ENCODE data around the gene CPED1. TPM values are rescaled to one million over a fixed set of nuclear protein-coding genes. Genes with fewer than 3 reads are reported as not detected.

The CPED1 gene
- total RNA-seq, 2 donors from 2014 or later: 77.4 to 126 TPM

GRCh38 chr7:121153995-121154394 is 165.5 kb downstream of the CPED1 start:
- DNase-seq (ENCODE audit: low spot score): no peak
- no peak overlapping the region for H3K27ac ChIP-seq
- no peaks in the 10 kb centered on the region for H3K27me3 ChIP-seq (replicated peaks; ENCODE audit: insufficient read depth)
- H3K4me3 ChIP-seq: no peak overlapping the region
- no peaks in the 10 kb centered on the region for H3K9me3 ChIP-seq
- peaks cover 0 to 10% of the 10 kb centered on the region in 2 donors for H3K4me1 ChIP-seq (ENCODE audit: control insufficient read depth in 1 of 2, low read depth in 2 of 2)
- no peak for ATAC-seq (ENCODE audit: insufficient number of reproducible peaks, low FRiP score, low read depth)
- H3K36me3 ChIP-seq: peaks cover 5% of the 10 kb centered on the region
- no peak for TF ChIP-seq CTCF (IDR thresholded peaks at IDR 0.05)

GRCh38 chr7:121156825-121157224 is 168.3 kb downstream of the CPED1 start:
- H3K27me3 ChIP-seq (replicated peaks; ENCODE audit: insufficient read depth): no peaks in the 10 kb centered on the region
- H3K4me3 ChIP-seq: no peak overlapping the region
- H3K4me1 ChIP-seq (ENCODE audit: control insufficient read depth in 1 of 2, low read depth in 2 of 2): peaks cover 0 to 4% of the 10 kb centered on the region in 2 donors
- H3K27ac ChIP-seq: no peak overlapping the region
- no peak for ATAC-seq (ENCODE audit: insufficient number of reproducible peaks, low FRiP score, low read depth)
- no peaks in the 10 kb centered on the region for H3K36me3 ChIP-seq
- TF ChIP-seq CTCF (IDR thresholded peaks at IDR 0.05): no peak
- DNase-seq (ENCODE audit: low spot score): no peak
- H3K9me3 ChIP-seq: no peaks in the 10 kb centered on the region

- TF ChIP-seq CTCF (IDR thresholded peaks at IDR 0.05): no peak
- H3K4me1 ChIP-seq (ENCODE audit: control insufficient read depth in 1 of 2, low read depth in 2 of 2): no peaks in the 10 kb centered on the region
- no peak overlapping the region for H3K27ac ChIP-seq
- DNase-seq (ENCODE audit: low spot score): no peak
- no peak for ATAC-seq (ENCODE audit: insufficient number of reproducible peaks, low FRiP score, low read depth)
- no peaks in the 10 kb centered on the region for H3K9me3 ChIP-seq
- no peaks in the 10 kb centered on the region for H3K27me3 ChIP-seq (replicated peaks; ENCODE audit: insufficient read depth)
- H3K4me3 ChIP-seq: no peak overlapping the region
- no peaks in the 10 kb centered on the region for H3K36me3 ChIP-seq
Measured at GRCh38 chr7:121157341-121157751, 168.8 kb downstream of the CPED1 start.

- ATAC-seq (ENCODE audit: insufficient number of reproducible peaks, low FRiP score, low read depth): no peak
- Histone ChIP-seq H3K27me3 (replicated peaks; ENCODE audit: insufficient read depth) (no peaks in the 10 kb centered on the region), H3K4me3 (no peak overlapping the region), H3K27ac (no peak overlapping the region), H3K4me1 (ENCODE audit: control insufficient read depth in 1 of 2, low read depth in 2 of 2) (no peaks in the 10 kb centered on the region), H3K9me3 (no peaks in the 10 kb centered on the region), H3K36me3 (no peaks in the 10 kb centered on the region)
- TF ChIP-seq CTCF (IDR thresholded peaks at IDR 0.05): no peak
- DNase-seq (ENCODE audit: low spot score): no peak
Measured at GRCh38 chr7:121157885-121158590, 169.5 kb downstream of the CPED1 start.

- H3K4me1 ChIP-seq (ENCODE audit: control insufficient read depth in 1 of 2, low read depth in 2 of 2): no peaks in the 10 kb centered on the region
- DNase-seq (ENCODE audit: low spot score) (no peak), ATAC-seq (ENCODE audit: insufficient number of reproducible peaks, low FRiP score, low read depth) (no peak)
- H3K36me3 ChIP-seq: no peaks in the 10 kb centered on the region
- no peaks in the 10 kb centered on the region for H3K27me3 ChIP-seq (replicated peaks; ENCODE audit: insufficient read depth)
- no peaks in the 10 kb centered on the region for H3K9me3 ChIP-seq
- H3K27ac ChIP-seq: no peak overlapping the region
- no peak overlapping the region for H3K4me3 ChIP-seq
- TF ChIP-seq CTCF (IDR thresholded peaks at IDR 0.05): no peak
Measured at GRCh38 chr7:121158665-121159064, 170.2 kb downstream of the CPED1 start.
